Keratinocyte (primary cell): ENCODE measurements around the gene LTBP3. TPM values are rescaled to one million over a fixed set of nuclear protein-coding genes. Genes with fewer than 3 reads are reported as not detected.
A peak's percentile ranks its signal among the peaks of the same experiment; 100 is the strongest.

Experiments
- DNase-seq: peaks from one replicate; pipeline ENCODE4 v3.0.0-alpha.2; 2011; ENCODE audit warnings: low read depth, missing footprints, low spot score
- FAIRE-seq: peaks from 2 replicates; lab custom pipeline; 2011; peaks lifted over from hg19 to GRCh38; lab: Jason Lieb, UNC
- H2AFZ ChIP-seq: 2 replicates; pipeline ENCODE4 v1.6.0; 2012; ENCODE audit warnings: low read length, control low read depth, inconsistent platforms; ENCODE audit not compliant: control insufficient read depth
- H3K27ac ChIP-seq: 2 replicates; pipeline ENCODE4 v1.5.1; 2011; ENCODE audit warnings: low read length; ENCODE audit not compliant: control insufficient read depth, insufficient read depth
- H3K27me3 ChIP-seq: 3 replicates; pipeline ENCODE4 v1.6.0; 2011; ENCODE audit warnings: low read length; ENCODE audit not compliant: control insufficient read depth, insufficient read depth; ENCODE audit errors: extremely low read depth
- H3K36me3 ChIP-seq, 2 experiments: 2 replicates in 1 of 2; 3 replicates in 1 of 2; pipeline ENCODE4 v1.5.1; 2011; ENCODE audit warnings: low read length in 2 of 2, mild to moderate bottlenecking in 1 of 2; ENCODE audit not compliant: control insufficient read depth in 2 of 2, insufficient read depth in 2 of 2; ENCODE audit errors: extremely low read depth in 1 of 2
- H3K4me1 ChIP-seq: 3 replicates; pipeline ENCODE4 v1.5.1; 2011; ENCODE audit warnings: low read length; ENCODE audit not compliant: control insufficient read depth, insufficient read depth; ENCODE audit errors: extremely low read depth
- H3K4me2 ChIP-seq: 3 replicates; pipeline ENCODE4 v1.6.0; 2011; ENCODE audit warnings: low read depth, low read length; ENCODE audit not compliant: control insufficient read depth, insufficient read depth; ENCODE audit errors: extremely low read depth
- H3K4me3 ChIP-seq, 3 experiments: fragments of 200-600 bp in 1 of 3; sonication (generic) in 1 of 3; 2 replicates in 2 of 3; 3 replicates in 1 of 3; pipeline ENCODE4 v1.5.1; 2011 to 2016; ENCODE audit warnings: low read length in 3 of 3, mild to moderate bottlenecking in 3 of 3, control low read depth in 2 of 3, inconsistent platforms in 1 of 3, low read depth in 1 of 3, mixed read lengths in 1 of 3, mixed run types in 1 of 3, moderate library complexity in 1 of 3; ENCODE audit not compliant: control insufficient read depth in 2 of 3, insufficient read depth in 2 of 3; ENCODE audit errors: extremely low read depth in 1 of 3
- H3K79me2 ChIP-seq: 2 replicates; pipeline ENCODE4 v1.6.0; 2012; ENCODE audit warnings: low read length; ENCODE audit not compliant: control insufficient read depth, insufficient read depth
- H3K9ac ChIP-seq: 3 replicates; pipeline ENCODE4 v1.6.0; 2011; ENCODE audit warnings: low read length; ENCODE audit not compliant: control insufficient read depth, insufficient read depth; ENCODE audit errors: extremely low read depth
- H3K9me1 ChIP-seq: 3 replicates; pipeline ENCODE4 v1.6.0; 2011; ENCODE audit warnings: low read length; ENCODE audit not compliant: control insufficient read depth, insufficient read depth; ENCODE audit errors: extremely low read depth
- H3K9me3 ChIP-seq: 2 replicates; pipeline ENCODE4 v1.5.1; 2012; ENCODE audit warnings: low read depth, low read length; ENCODE audit not compliant: control insufficient read depth
- H4K20me1 ChIP-seq: 3 replicates; pipeline ENCODE4 v1.6.0; 2011; ENCODE audit warnings: low read length; ENCODE audit not compliant: control insufficient read depth, insufficient read depth; ENCODE audit errors: extremely low read depth
- EZH2 ChIP-seq: IDR thresholded peaks from one replicate; pipeline ENCODE4 v1.6.1; 2012; ENCODE audit warnings: inconsistent platforms, mild to moderate bottlenecking, low read length, moderate library complexity
- dilution Hi-C: fragments of 300-500 bp; cut with MboI; formaldehyde crosslinking; loops from one replicate; pipeline ENCODE4 v1.7.0; 2020; ENCODE audit warnings: low sequenced_read_pairs; ENCODE audit not compliant: extremely low pct_ligation_motif_present
- polyA plus RNA-seq, 5 experiments: library from polyadenylated mRNA; depleted of rRNA in 3 of 5; stranded (reverse) in 3 of 5; stranded (forward) in 1 of 5; unstranded in 1 of 5; fragments of >200 nt; gene quantifications; 1 replicate in 1 of 5; 2 replicates in 3 of 5; 3 replicates in 1 of 5; pipeline versions ENCODE4 v1.2.1 to v1.2.3, GENCODE V29; 2011 to 2012; ENCODE audit warnings: missing spikeins in 2 of 5, low read depth in 1 of 5, low replicate concordance in 1 of 5
- TF ChIP-seq, protein P1 (sequence below), 3 experiments: IDR thresholded peaks in 1 of 3; conservative IDR thresholded peaks in 1 of 3; optimal IDR thresholded peaks in 1 of 3; 2 replicates in 2 of 3; 3 replicates in 1 of 3; pipeline versions ENCODE3 to v1.5.1; 2011; ENCODE audit warnings: low read length in 3 of 3, mild to moderate bottlenecking in 3 of 3, moderate library complexity in 2 of 3, control low read depth in 1 of 3, inconsistent platforms in 1 of 3; ENCODE audit not compliant: insufficient read depth in 2 of 3; ENCODE audit errors: extremely low read depth in 1 of 3

LTBP3 gene
- polyA plus RNA-seq, 1 donor (not counting 4 experiments of a cell fraction or from before 2014, with no cell fraction given) = 9.1 TPM

DNA sequence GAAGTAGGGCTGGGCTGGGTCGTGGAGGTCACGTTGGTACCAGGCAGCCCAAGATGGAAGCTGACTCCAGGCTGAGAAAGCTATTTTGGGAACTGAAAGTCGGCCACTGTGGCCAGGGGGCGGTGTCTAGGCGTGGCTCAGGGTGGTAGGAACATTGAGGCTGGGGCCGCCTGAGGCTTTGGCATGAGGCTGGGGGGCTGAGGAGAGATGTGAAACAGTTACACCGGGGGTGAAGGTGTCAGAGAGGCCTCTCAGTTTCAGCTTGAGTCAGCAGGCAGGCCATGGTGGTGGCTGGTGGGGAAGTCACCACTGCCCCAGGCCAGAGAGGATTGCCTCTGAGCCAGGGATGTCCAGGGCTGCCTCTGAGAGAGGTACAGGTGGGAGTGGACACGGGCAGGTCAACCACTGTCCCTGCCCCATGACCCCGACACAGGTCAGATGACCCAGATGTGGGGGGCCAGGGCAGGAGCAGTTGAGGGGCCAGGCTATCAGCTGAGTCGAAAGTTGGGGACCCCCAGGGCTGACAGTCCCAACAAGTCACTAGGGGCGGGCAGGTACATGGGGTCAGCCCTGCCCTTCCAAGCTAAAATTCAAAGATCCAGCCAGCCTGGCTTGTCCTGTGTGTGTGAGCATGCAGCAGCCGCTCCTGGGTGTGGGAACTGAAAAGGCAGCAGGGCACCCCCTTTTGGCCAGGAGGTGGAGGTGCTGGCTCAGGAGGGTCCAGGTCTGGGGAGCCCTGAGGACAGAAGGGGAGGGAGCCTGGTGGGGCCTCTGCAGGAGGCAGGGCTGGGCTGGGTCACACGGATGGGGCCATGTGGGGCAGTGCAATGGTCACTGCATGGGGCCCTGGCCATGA, 30.3 kb upstream of the LTBP3 start:
- Histone ChIP-seq H2AFZ (no peak overlapping the region), H4K20me1 (peaks cover 4% of the 10 kb centered on the region), H3K9me3 (no peaks in the 10 kb centered on the region), H3K79me2 (no peaks in the 10 kb centered on the region), H3K36me3 (peaks cover 9 to 16% of the 10 kb centered on the region in 2 experiments), H3K27ac (no peak overlapping the region), H3K27me3 (no peaks in the 10 kb centered on the region), H3K9me1 (no peaks in the 10 kb centered on the region), H3K9ac (no peak overlapping the region), H3K4me3 (no peak overlapping the region), H3K4me1 (peaks cover 26% of the 10 kb centered on the region), H3K4me2 (no peak overlapping the region)
- FAIRE-seq (no peak), DNase-seq (no peak)
- dilution Hi-C loops = no loop called here
- TF ChIP-seq EZH2 = no peak
- TF ChIP-seq, protein P1, sequence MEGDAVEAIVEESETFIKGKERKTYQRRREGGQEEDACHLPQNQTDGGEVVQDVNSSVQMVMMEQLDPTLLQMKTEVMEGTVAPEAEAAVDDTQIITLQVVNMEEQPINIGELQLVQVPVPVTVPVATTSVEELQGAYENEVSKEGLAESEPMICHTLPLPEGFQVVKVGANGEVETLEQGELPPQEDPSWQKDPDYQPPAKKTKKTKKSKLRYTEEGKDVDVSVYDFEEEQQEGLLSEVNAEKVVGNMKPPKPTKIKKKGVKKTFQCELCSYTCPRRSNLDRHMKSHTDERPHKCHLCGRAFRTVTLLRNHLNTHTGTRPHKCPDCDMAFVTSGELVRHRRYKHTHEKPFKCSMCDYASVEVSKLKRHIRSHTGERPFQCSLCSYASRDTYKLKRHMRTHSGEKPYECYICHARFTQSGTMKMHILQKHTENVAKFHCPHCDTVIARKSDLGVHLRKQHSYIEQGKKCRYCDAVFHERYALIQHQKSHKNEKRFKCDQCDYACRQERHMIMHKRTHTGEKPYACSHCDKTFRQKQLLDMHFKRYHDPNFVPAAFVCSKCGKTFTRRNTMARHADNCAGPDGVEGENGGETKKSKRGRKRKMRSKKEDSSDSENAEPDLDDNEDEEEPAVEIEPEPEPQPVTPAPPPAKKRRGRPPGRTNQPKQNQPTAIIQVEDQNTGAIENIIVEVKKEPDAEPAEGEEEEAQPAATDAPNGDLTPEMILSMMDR (optimal IDR thresholded peaks at IDR 0.05 in 1 of 3, IDR thresholded peaks at IDR 0.05 in 1 of 3, conservative IDR thresholded peaks at IDR 0.05 in 1 of 3; ENCODE audit: extremely low read depth in 1 of 3, insufficient read depth in 2 of 3, low read length in 3 of 3) = peak; percentile 76 to 77 (median 77)

DNA sequence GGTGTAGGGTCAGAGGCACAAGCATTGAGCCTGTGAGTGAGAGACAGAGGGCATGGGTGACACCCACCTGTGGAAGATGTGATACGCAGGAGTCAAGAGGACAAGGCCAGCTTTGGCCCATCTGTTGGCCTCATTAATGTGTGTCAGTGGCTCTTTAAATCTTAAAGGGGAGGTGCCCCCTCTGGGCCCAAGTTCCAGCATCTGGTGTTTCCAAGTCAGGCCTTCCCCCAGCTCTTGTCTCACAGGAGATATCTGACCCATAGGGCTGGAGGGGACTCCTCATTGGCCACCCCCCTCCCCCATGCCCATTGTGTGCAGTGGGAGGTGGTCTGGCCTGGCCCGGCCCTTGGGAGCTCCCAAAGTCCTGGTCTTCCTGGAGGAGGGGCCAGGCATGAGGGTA, 28.5 kb upstream of the LTBP3 start:
- Histone ChIP-seq H3K36me3 (peaks cover 9 to 18% of the 10 kb centered on the region in 2 experiments), H3K4me3 (no peak overlapping the region), H3K9me3 (no peaks in the 10 kb centered on the region), H2AFZ (no peak overlapping the region), H4K20me1 (peaks cover 4% of the 10 kb centered on the region), H3K27me3 (no peaks in the 10 kb centered on the region), H3K9me1 (no peaks in the 10 kb centered on the region), H3K4me1 (peaks cover 11% of the 10 kb centered on the region), H3K79me2 (no peaks in the 10 kb centered on the region), H3K9ac (no peak overlapping the region), H3K27ac (no peak overlapping the region), H3K4me2 (no peak overlapping the region)
- DNase-seq (no peak), FAIRE-seq (no peak)
- TF ChIP-seq, protein P1 (optimal IDR thresholded peaks at IDR 0.05 in 1 of 3, IDR thresholded peaks at IDR 0.05 in 1 of 3, conservative IDR thresholded peaks at IDR 0.05 in 1 of 3; ENCODE audit: extremely low read depth in 1 of 3, insufficient read depth in 2 of 3, low read length in 3 of 3) = no peak
- no peak for TF ChIP-seq EZH2
- dilution Hi-C loops = no loop called here
